LNCAP (cell line): Measurements from ENCODE around the gene AMFR.

Experiments used
- CTCF ChIP-seq: fragments of 450-650 bp; IDR thresholded peaks from 2 replicates; pipeline ENCODE4 v1.5.1; 2017; ENCODE audit warnings: mild to moderate bottlenecking

The AMFR gene

DNA sequence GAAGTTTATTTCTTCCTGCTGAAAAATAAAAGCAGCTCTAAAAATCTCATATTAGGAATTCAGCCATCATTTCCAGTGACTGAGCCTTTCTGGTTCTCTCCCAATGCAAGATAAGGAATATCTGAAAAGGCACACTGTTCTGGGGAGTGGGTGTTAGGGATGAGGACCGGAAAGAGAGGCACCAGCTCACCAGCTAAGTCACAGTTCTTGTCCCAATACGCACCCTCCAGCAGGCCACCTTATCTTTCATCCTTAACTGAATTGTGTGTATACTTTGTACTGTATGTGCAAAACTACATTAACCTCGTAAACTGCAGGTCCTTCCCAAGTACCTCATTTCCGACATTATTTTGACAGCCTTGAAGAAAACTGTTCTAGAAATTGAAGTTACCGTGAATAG lies 11.0 kb downstream of the AMFR start:
- TF ChIP-seq CTCF: no peak

- TF ChIP-seq CTCF: no peak
Observed at GRCh38 chr16:56413381-56413780, 12.0 kb downstream of the AMFR start.

- no peak for TF ChIP-seq CTCF
Observed at GRCh38 chr16:56411624-56412023, 13.7 kb downstream of the AMFR start.

DNA sequence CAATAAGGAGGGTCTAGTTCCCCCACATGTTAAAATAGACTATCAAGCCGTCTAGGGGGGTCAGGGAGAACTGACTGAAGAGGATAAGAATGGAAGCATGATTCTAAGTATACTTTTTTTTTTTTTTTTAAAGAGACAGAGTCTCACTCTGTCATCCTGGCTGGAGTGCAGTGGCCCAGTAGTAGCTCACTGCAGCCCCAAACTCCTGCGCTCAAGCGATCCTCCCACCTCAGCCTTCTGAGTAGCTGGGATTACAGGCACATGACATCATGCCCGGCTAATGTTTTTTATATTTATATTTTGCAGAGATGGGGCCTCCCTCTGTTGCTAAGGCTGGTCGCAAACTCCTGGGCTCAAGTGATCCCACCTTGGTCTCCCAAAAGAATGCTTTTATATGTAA lies 14.2 kb downstream of the AMFR start:
- TF ChIP-seq CTCF: no peak

GRCh38 chr16:56409195-56409594 lies 16.1 kb downstream of the AMFR start:
- TF ChIP-seq CTCF: no peak

- no peak for TF ChIP-seq CTCF
Observed at GRCh38 chr16:56408379-56409098, 16.8 kb downstream of the AMFR start.

DNA sequence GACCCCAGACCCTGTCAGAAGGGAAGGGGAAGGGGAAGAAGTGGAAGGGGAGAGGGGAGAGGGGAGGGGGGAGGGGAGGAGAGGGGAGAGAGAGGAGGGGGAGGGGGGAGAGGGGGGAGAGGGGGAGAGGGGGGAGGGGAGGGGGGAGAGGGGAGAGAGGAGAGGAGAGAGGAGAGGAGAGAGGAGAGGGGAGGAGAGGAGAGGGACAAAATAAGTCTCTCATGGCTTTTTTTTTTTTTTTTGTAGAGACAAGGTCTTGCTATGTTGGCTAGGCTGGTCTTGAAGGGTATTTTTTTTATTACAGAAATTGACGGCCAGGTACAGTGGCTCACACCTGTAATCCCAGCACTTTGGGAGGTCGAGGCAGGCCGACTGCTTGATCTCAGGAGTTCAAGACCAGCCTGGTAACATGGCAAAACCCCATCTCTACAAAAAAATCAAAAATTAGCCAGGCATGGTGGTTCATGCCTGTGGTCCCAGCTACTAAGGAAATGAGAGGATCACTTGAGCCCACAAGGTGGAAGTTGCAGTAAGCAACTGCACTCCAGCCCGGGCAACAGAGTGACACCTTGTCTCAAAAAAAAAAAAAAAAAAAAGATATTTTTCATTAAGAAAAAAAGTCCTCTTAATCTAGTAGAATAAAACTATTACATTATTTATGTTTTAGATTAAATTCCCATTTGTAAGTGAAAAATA lies 19.2 kb downstream of the AMFR start:
- TF ChIP-seq CTCF: no peak
